Measurements from ENCODE around the gene GARS1.

The GARS1 gene

GRCh38 chr7:30657131-30657530 is 62.5 kb downstream of the GARS1 start:
- DNase-seq: no peak

DNA sequence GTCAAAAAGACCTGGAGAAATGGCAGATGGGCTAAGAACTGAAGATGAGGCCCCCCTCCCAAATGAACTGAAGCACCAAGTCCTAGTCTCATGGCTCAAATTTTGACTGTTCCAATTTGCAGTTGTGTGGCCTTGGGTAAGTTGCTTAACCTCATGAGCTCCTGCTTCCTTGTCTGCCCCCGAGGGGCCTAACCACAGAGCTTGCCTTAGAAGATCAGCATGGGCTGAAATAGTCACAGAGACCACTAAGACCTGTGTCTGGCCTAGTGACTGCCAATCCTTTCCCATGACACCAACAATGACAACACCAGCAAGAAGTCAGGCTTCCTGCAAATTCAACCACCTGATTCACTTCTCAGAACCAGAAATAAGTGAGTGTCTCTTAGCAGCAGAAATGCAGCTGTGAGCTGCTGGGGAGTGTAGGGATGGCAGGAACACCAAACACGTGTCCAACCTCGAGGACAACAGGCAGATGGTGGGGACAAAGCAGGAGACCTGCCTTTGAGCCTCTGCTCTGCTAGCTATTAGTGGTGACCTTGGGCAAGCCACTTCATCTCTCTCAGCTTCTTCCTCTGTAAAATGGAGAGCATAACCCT is 63.9 kb downstream of the GARS1 start:
- DNase-seq: no peak

GRCh38 chr7:30659312-30659711 is 64.6 kb downstream of the GARS1 start:
- DNase-seq: no peak

DNA sequence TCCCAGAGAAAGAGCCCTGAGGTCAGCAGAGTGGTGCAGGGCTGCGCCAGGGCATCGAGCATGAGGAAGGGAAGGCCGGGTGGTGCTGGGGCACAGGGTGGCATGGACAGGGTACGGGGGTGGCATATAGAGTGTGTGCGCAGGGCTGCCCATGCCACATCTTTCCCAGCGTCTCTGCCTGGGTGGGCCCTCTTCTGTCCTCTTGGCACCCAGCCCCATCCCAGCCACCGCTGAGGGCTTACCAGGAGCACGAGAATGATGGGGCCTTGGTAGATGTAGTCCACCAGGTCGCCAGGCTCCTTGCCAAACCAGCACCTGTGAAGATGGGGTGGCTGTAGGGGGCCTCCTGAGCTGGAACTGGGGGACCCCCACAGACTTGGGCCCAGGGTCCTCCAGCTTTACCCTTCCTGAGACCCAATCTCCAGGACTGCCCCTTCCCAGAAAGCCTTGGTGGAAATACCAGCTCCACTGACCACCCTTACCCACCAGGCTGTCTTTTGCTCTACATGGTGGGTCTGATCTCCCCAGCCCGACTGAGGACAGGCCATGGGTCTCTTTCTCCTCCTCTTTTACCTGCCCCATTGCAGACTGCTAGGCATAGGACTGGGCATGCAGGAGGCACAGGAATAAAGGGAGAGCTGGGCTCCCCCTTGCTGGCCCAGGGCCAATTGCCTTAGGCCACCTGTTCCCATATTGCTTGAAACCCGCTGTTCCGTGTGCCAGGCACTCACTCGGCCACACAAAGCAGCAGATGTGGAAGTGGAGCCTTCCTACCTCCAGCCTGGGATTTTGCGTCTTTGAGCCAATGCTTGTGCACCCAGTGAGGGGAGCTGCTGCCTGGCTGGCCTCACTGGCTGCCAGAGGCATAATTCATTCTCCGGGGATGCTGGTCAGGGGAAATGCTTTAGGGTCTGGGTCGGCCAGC is 65.9 kb downstream of the GARS1 start:
- DNase-seq: no peak

GRCh38 chr7:30661926-30662325 is 67.2 kb downstream of the GARS1 start:
- DNase-seq: no peak

GRCh38 chr7:30662431-30662939 is 67.8 kb downstream of the GARS1 start:
- no peak for DNase-seq

GRCh38 chr7:30663414-30663813 is 68.7 kb downstream of the GARS1 start:
- no peak for DNase-seq

- DNase-seq: no peak
Observed at GRCh38 chr7:30664184-30664885, 69.7 kb downstream of the GARS1 start.

DNA sequence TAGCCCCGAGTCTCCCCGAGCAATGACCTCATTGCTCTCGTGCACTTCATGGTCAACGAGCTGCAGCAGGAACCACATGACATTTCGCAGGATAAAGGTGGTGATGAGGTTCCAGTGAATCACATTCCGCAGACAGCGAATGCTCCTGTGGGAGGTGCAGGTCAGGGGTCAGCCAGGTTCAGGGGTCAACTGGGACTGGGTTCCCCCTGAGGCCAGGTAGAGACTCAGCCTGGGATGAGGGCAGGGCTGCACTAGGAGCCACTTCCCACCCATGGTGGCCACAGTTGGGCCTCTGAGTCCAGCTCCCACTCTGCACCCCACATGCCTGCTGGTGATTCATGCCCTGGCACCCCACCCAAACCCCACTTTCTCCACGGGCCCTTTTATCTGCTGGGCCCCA is 70.4 kb downstream of the GARS1 start:
- no peak for DNase-seq

GRCh38 chr7:30665449-30665848 is 70.8 kb downstream of the GARS1 start:
- DNase-seq: no peak

DNA sequence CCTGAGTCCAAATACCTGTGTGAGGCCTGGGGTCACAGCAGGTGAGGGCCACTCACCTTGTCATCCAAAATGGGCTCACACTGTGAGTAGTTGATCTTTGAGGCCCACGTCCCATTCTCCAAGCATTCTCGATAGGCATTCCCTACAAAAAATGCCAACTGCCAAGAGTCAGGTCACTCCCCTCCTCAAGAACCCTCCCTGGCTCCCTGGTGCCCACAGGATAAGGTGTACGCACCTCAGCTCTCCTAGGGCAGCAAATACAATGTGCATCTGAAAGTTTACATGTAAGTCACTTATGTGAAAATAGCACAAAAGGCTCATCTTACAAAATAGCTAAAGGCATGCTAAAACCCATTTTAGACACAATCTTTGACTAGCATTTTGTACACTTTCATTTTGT is 72.5 kb downstream of the GARS1 start:
- no peak for DNase-seq

- no peak for DNase-seq
Observed at GRCh38 chr7:30668102-30668501, 73.4 kb downstream of the GARS1 start.

GRCh38 chr7:30671793-30672465 is 77.3 kb downstream of the GARS1 start:
- DNase-seq: no peak

GRCh38 chr7:30674420-30674819 is 79.7 kb downstream of the GARS1 start:
- no peak for DNase-seq

DNA sequence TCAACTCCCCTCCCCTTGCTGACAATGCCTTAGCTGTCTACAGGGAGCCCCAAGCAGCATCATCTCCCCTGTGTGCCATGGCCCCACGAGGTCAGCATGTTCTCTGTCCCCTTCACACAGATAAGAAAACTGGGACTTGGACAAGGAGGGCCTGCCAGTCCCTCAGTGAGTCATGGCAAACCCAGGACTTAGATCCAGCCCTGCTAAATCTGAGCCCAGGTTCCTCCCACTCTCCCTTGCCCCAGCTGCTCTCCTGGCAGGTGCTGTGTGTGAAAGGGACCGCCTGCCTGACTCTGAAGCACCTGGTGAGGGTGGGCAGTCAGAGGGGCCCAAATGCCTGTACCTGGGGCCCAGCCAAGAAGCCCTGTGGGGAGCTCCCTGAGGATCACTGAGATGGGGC is 80.2 kb downstream of the GARS1 start:
- no peak for DNase-seq

- no peak for DNase-seq
Observed at GRCh38 chr7:30678805-30679204, 84.1 kb downstream of the GARS1 start.

- no peak for DNase-seq
Observed at GRCh38 chr7:30679664-30680063, 85.0 kb downstream of the GARS1 start.

DNA sequence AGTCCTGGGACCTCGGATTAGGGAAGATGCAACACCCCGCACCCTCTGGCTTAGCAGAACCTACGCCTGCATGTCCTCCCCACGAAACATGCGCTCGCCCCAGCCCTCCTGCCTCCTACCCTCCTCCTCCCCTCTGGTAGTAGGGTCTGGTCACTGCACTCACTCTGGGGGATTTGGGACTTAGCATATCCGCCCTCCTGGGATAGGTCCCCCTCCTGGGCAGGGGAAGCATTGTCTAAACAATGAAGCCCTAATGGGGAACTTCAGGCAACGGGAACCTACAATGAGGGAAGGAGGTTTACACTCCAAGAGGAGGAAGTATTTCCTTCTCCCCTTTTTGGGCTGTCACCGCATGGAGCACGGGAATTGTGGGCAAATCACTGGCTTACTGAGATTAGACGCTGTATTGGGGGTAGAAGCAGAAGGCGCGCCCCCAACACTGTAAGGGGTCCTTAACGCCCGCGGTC is 86.7 kb downstream of the GARS1 start:
- no peak for DNase-seq

DNA sequence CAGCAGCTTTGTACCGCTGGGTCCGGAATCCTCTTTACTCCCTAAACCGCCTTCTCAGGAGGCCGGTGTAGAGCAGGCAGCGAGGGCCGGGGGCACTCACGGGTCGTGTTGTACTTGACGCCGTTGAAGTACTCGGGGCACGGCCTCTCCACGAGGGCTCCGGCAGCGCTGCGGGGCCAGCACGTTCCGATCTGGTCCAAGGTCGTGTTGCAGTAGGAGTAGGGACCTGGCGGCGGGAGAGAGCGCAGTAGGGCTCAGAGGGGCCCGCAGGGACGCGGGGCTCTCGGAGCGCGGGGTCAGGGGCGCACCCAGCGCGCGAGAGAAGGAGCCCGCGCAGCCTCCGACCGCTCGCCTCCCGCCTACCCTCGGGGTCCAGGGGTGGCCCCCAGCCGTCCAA is 87.1 kb downstream of the GARS1 start:
- DNase-seq: no peak

GRCh38 chr7:30682212-30683083 is 87.8 kb downstream of the GARS1 start, which contains the start of gene CRHR2:
TSS of gene CRHR2 (minus strand) at chr7:30682456. CDS start at chr7:30682280, 176 bp downstream.
- no peak for DNase-seq

- no peak for DNase-seq
Observed at GRCh38 chr7:30683306-30683705, 88.6 kb downstream of the GARS1 start.
